ENCODE measurements around the gene SSR3.

Gene SSR3

DNA sequence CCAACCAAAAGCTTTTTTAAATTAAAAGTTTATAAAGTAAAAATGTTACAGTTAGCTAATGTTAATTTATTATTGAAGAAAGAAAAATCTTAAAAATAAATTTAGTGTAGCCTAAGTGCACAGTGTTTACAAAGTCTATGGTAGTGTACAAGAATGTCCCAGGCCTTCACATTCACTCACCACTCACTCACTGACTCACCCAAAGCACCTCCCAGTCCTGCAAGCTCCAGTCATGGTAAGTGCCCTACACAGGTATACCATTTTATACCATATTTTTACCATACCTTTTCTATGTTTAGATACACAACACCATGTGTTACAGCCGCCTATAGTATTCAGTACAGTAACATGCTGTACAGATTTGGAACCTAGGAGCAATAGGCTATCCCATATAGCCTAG lies 29.1 kb downstream of the SSR3 start:
- TF ChIP-seq TAF1 (IDR thresholded peaks at IDR 0.05; ENCODE audit: borderline replicate concordance, insufficient read depth, low read length) (no peak), SIN3A (IDR thresholded peaks at IDR 0.05; ENCODE audit: borderline replicate concordance, insufficient read depth, low read length) (no peak)
- TF ChIP-seq, protein P1, sequence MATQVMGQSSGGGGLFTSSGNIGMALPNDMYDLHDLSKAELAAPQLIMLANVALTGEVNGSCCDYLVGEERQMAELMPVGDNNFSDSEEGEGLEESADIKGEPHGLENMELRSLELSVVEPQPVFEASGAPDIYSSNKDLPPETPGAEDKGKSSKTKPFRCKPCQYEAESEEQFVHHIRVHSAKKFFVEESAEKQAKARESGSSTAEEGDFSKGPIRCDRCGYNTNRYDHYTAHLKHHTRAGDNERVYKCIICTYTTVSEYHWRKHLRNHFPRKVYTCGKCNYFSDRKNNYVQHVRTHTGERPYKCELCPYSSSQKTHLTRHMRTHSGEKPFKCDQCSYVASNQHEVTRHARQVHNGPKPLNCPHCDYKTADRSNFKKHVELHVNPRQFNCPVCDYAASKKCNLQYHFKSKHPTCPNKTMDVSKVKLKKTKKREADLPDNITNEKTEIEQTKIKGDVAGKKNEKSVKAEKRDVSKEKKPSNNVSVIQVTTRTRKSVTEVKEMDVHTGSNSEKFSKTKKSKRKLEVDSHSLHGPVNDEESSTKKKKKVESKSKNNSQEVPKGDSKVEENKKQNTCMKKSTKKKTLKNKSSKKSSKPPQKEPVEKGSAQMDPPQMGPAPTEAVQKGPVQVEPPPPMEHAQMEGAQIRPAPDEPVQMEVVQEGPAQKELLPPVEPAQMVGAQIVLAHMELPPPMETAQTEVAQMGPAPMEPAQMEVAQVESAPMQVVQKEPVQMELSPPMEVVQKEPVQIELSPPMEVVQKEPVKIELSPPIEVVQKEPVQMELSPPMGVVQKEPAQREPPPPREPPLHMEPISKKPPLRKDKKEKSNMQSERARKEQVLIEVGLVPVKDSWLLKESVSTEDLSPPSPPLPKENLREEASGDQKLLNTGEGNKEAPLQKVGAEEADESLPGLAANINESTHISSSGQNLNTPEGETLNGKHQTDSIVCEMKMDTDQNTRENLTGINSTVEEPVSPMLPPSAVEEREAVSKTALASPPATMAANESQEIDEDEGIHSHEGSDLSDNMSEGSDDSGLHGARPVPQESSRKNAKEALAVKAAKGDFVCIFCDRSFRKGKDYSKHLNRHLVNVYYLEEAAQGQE (IDR thresholded peaks at IDR 0.05; ENCODE audit: insufficient read depth in 1 of 2, low read depth in 2 of 2, low read length in 2 of 2) = no peak

DNA sequence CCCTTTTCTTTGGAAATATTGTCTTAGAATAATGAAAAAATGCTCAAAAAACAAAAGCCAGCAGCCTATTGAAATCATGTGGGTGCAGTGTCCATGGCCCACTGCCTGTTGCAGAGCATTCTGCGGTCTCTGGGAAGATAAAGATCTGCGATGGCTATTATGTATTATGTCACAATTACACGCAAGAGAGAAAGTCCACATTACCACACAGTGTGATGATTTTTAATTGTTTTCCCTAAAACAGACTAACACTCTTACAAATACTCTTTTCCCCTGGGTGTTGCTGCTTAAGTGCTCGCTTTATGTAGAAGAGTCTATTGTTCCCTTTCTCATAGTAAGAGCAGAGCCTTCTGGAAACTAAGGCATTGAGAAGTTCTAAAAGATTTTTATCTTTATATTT lies 32.2 kb downstream of the SSR3 start:
- TF ChIP-seq TAF1 (IDR thresholded peaks at IDR 0.05; ENCODE audit: borderline replicate concordance, insufficient read depth, low read length) = no peak
- no peak for TF ChIP-seq FOXP2 (optimal IDR thresholded peaks at IDR 0.05; ENCODE audit: borderline replicate concordance, extremely low read depth, extremely low read length, insufficient read depth)
- no peak for TF ChIP-seq SIN3A (IDR thresholded peaks at IDR 0.05; ENCODE audit: borderline replicate concordance, insufficient read depth, low read length)
- no peak for TF ChIP-seq POLR2AphosphoS5 (IDR thresholded peaks at IDR 0.05; ENCODE audit: low read depth, low read length)
- TF ChIP-seq, protein P1 (IDR thresholded peaks at IDR 0.05; ENCODE audit: insufficient read depth in 1 of 2, low read depth in 2 of 2, low read length in 2 of 2) = no peak

DNA sequence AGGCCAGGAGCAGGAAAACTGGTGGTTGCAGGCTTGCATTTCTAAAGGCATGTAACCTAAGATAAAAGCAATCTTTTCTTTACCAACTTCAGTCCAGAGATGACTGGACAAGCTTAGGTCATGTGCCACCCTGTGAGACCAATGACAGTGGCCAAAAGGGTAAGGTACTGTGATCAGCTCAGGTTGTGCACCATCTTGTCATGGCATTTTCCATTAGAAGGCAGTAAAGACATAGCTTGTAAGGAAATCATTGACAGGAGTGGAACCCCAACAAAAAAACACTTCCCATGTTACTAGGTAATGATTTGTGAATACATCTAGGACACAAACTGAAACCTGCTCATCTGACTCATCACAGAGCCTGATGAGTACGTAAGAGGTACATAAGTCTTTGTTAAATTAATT lies 35.2 kb downstream of the SSR3 start:
- no peak for TF ChIP-seq SIN3A (IDR thresholded peaks at IDR 0.05; ENCODE audit: borderline replicate concordance, insufficient read depth, low read length)
- TF ChIP-seq, protein P1 (IDR thresholded peaks at IDR 0.05; ENCODE audit: insufficient read depth in 1 of 2, low read depth in 2 of 2, low read length in 2 of 2) = no peak
- TF ChIP-seq POLR2AphosphoS5 (IDR thresholded peaks at IDR 0.05; ENCODE audit: low read depth, low read length) = no peak
- TF ChIP-seq TAF1 (IDR thresholded peaks at IDR 0.05; ENCODE audit: borderline replicate concordance, insufficient read depth, low read length) = no peak
- TF ChIP-seq FOXP2 (optimal IDR thresholded peaks at IDR 0.05; ENCODE audit: borderline replicate concordance, extremely low read depth, extremely low read length, insufficient read depth) = no peak

DNA sequence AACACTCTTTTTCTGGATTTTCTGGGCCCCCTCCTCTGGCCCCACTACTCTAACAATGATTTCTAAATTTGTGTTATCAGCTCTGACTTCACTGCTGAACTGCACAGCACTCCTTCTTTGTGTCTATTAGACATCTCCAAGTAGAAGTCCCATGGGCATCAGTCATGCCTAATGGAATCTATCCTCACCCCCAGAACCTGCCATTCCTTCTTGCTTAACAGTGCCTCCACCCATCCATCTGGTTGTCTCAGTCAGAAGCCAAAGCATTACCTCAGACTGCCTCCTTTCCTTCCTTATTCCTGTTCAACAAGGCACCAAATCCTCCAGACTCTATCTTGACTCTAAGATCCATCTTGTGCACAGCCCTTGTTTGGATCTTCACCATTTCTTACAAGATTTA lies 36.2 kb downstream of the SSR3 start:
- TF ChIP-seq SIN3A (IDR thresholded peaks at IDR 0.05; ENCODE audit: borderline replicate concordance, insufficient read depth, low read length) (no peak), FOXP2 (optimal IDR thresholded peaks at IDR 0.05; ENCODE audit: borderline replicate concordance, extremely low read depth, extremely low read length, insufficient read depth) (no peak), POLR2AphosphoS5 (IDR thresholded peaks at IDR 0.05; ENCODE audit: low read depth, low read length) (no peak), TAF1 (IDR thresholded peaks at IDR 0.05; ENCODE audit: borderline replicate concordance, insufficient read depth, low read length) (no peak)
- TF ChIP-seq, protein P1 (IDR thresholded peaks at IDR 0.05; ENCODE audit: insufficient read depth in 1 of 2, low read depth in 2 of 2, low read length in 2 of 2) = no peak

DNA sequence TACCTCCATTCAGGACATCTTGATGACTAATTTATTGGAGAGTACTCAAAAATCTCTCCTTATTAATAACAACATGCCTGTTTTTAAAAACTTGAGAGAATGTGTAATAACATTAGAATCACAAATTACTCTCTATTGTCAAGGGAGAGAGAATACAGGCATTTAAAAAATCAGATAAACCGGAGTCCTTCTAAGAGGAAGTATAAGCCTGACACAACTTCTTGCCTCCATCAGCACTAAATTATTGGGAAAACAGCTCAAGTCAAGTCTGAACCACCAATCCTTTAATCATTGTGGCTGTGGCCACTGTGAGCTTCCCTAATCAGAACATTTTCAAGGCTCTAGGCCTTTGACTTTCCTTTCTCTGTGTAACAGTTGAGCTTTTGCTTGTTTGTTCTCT lies 38.0 kb downstream of the SSR3 start:
- TF ChIP-seq SIN3A (IDR thresholded peaks at IDR 0.05; ENCODE audit: borderline replicate concordance, insufficient read depth, low read length) (no peak), TAF1 (IDR thresholded peaks at IDR 0.05; ENCODE audit: borderline replicate concordance, insufficient read depth, low read length) (no peak), POLR2AphosphoS5 (IDR thresholded peaks at IDR 0.05; ENCODE audit: low read depth, low read length) (no peak), FOXP2 (optimal IDR thresholded peaks at IDR 0.05; ENCODE audit: borderline replicate concordance, extremely low read depth, extremely low read length, insufficient read depth) (no peak)
- TF ChIP-seq, protein P1 (IDR thresholded peaks at IDR 0.05; ENCODE audit: insufficient read depth in 1 of 2, low read depth in 2 of 2, low read length in 2 of 2) = no peak
